Measurements from ENCODE around the gene PFN2.
A peak's percentile ranks its signal among the peaks of the same experiment; 100 is the strongest.
"Not testable (repeated sequence)": the region's sequence is repeated elsewhere in the genome, so short reads cannot be mapped to it uniquely, and the experiment has no call there.

Gene PFN2

GRCh38 chr3:149967086-149967685 lies 3.5 kb downstream of the PFN2 start:
- DNase-seq, result peak; percentile 34

- DNase-seq, result no peak
Observed at GRCh38 chr3:149965278-149965677, 5.4 kb downstream of the PFN2 start.

- DNase-seq, result no peak
Observed at GRCh38 chr3:149964291-149964690, 6.4 kb downstream of the PFN2 start.

GRCh38 chr3:149963485-149963884 lies 7.2 kb downstream of the PFN2 start:
- DNase-seq, result no peak

GRCh38 chr3:149959443-149959842 lies 11.3 kb downstream of the PFN2 start:
- DNase-seq, result no peak

- DNase-seq, result no peak
Observed at GRCh38 chr3:149958171-149958796, 12.4 kb downstream of the PFN2 start.

GRCh38 chr3:149957361-149958125 lies 13.2 kb downstream of the PFN2 start:
- DNase-seq, result no peak

- DNase-seq, result no peak
Observed at GRCh38 chr3:149955449-149955848, 15.2 kb downstream of the PFN2 start.

- DNase-seq, result no peak
Observed at GRCh38 chr3:149954812-149955211, 15.9 kb downstream of the PFN2 start.

GRCh38 chr3:149949181-149949580 lies 21.5 kb downstream of the PFN2 start:
- DNase-seq, result no peak

GRCh38 chr3:149947231-149947630 lies 23.5 kb downstream of the PFN2 start:
- DNase-seq, result no peak

GRCh38 chr3:149943966-149944365 lies 26.7 kb downstream of the PFN2 start:
- not testable (repeated sequence) for DNase-seq

- DNase-seq, result no peak
Observed at GRCh38 chr3:149942409-149942808, 28.3 kb downstream of the PFN2 start.

GRCh38 chr3:149941946-149942345 lies 28.7 kb downstream of the PFN2 start:
- DNase-seq, result no peak

- no peak for DNase-seq
Observed at GRCh38 chr3:149941186-149941585, 29.5 kb downstream of the PFN2 start.

- DNase-seq, result not testable (repeated sequence)
Observed at GRCh38 chr3:149938392-149939055, 32.2 kb downstream of the PFN2 start.

GRCh38 chr3:149936812-149937230 lies 33.9 kb downstream of the PFN2 start:
- DNase-seq, result peak; percentile 53

- DNase-seq, result no peak
Observed at GRCh38 chr3:149934524-149934923, 36.2 kb downstream of the PFN2 start.

- no peak for DNase-seq
Observed at GRCh38 chr3:149933858-149934257, 36.8 kb downstream of the PFN2 start.

- no peak for DNase-seq
Observed at GRCh38 chr3:149933008-149933407, 37.7 kb downstream of the PFN2 start.

GRCh38 chr3:149920119-149920518 lies 50.6 kb downstream of the PFN2 start:
- no peak for DNase-seq

GRCh38 chr3:149919509-149919908 lies 51.2 kb downstream of the PFN2 start:
- DNase-seq, result no peak

GRCh38 chr3:149917124-149917667 lies 53.5 kb downstream of the PFN2 start:
- no peak for DNase-seq

Measured in NCI-H2227 treated with DMSO at 0.1 percent for 48 hours (cell line).